ENCODE measurements around the gene POLD1.

Gene POLD1

DNA sequence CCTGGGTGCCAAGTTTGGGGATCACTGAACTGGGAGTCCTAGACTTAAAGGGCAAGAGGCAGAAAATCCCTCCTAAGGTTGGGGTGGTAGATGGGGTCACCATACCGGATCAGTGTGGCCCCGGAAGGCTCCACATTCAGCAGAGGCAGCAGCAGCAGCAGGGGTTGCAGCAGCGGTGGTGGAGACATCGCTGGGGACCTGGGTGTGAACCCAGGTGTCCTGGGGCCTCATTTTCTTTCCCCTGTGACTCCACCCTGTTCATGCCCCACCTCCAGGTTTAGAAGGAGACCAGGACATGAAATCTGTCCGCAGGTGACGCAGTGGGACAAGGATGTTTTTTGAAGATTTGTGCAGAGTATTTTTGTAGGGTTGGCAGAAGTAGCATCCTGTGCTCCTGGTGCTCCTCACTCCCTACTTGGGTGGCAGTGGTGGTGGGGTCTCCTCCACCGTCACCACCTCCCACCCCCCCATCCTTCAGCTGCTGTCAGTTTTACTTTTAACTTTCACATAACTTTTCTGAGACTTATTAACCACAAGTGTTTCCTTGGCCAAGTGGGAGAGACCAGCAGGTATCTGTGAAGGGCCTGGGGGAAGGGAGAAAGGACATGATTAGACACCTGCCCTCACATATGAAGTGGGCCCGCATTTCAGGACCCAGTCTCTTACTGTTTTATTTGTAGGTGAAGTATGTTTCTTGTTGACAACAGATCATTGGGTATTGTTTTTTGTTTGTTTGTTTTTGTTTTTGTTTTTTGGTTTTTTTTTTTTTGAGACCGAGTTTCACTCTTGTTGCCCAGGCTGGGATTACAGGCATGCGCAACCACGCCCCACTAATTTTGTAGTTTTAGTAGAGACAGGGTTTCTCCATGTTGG lies 18.5 kb upstream of the POLD1 start, which contains the start of gene NAPSA:
Gene NAPSA, minus strand, starts transcription at position 206 of the 873 bp plus-strand sequence. Its CDS starts 18 bp downstream, at position 188.
- H3K27me3 ChIP-seq (ENCODE audit: insufficient read depth, low read depth, severe bottlenecking): no peaks in the 10 kb centered on the region
- no peak within 1 kb of the TSS for H3K27ac ChIP-seq
- H3K36me3 ChIP-seq: no peaks in the 10 kb centered on the region
- H3K4me3 ChIP-seq (ENCODE audit: low read depth, low read length): no peak within 1 kb of the TSS
- DNase-seq: no peak
- H3K9me3 ChIP-seq (ENCODE audit: severe bottlenecking): no peaks in the 10 kb centered on the region
- TF ChIP-seq CTCF (IDR thresholded peaks at IDR 0.05; ENCODE audit: low read depth, low read length): no peak

GRCh38 chr19:50368649-50369570 lies 15.2 kb upstream of the POLD1 start:
- Histone ChIP-seq H3K27ac (peak overlapping the region; percentile 74), H3K27me3 (ENCODE audit: insufficient read depth, low read depth, severe bottlenecking) (no peaks in the 10 kb centered on the region), H3K4me3 (ENCODE audit: low read depth, low read length) (peak overlapping the region; percentile 78), H3K9me3 (ENCODE audit: severe bottlenecking) (no peaks in the 10 kb centered on the region), H3K36me3 (no peaks in the 10 kb centered on the region)
- peak; percentile 67 for TF ChIP-seq CTCF (IDR thresholded peaks at IDR 0.05; ENCODE audit: low read depth, low read length)
- peak; percentile 81 for DNase-seq

DNA sequence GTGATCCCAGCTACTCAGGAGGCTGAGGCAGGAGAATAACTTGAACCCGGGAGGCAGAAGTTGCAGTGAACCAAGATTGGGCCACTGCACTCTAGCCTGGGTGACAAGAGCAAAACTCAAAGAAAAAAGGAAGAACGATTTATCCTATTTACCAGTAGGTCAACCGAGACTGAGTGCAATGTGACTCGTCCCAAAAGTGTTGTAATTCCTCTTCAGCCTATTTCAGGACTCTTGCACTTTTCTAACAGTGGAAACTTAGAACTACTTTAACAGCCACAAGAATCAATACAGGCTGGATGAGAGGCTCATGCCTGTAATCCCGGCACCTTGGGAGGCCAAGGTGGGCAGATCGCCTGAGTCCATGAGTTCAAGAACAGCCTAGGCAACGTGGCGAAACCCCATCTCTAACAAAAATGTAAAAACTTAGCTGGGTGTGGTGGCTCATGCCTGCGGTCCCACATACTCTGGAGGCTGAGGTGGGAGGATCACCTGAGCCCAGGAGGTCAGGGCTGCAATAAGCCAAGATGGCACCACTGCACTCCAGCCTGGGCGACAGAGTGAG lies 12.2 kb upstream of the POLD1 start:
- H3K4me3 ChIP-seq (ENCODE audit: low read depth, low read length): no peak overlapping the region
- H3K36me3 ChIP-seq: no peaks in the 10 kb centered on the region
- H3K27me3 ChIP-seq (ENCODE audit: insufficient read depth, low read depth, severe bottlenecking): no peaks in the 10 kb centered on the region
- no peak for DNase-seq
- no peaks in the 10 kb centered on the region for H3K9me3 ChIP-seq (ENCODE audit: severe bottlenecking)
- no peak overlapping the region for H3K27ac ChIP-seq
- TF ChIP-seq CTCF (IDR thresholded peaks at IDR 0.05; ENCODE audit: low read depth, low read length): no peak

DNA sequence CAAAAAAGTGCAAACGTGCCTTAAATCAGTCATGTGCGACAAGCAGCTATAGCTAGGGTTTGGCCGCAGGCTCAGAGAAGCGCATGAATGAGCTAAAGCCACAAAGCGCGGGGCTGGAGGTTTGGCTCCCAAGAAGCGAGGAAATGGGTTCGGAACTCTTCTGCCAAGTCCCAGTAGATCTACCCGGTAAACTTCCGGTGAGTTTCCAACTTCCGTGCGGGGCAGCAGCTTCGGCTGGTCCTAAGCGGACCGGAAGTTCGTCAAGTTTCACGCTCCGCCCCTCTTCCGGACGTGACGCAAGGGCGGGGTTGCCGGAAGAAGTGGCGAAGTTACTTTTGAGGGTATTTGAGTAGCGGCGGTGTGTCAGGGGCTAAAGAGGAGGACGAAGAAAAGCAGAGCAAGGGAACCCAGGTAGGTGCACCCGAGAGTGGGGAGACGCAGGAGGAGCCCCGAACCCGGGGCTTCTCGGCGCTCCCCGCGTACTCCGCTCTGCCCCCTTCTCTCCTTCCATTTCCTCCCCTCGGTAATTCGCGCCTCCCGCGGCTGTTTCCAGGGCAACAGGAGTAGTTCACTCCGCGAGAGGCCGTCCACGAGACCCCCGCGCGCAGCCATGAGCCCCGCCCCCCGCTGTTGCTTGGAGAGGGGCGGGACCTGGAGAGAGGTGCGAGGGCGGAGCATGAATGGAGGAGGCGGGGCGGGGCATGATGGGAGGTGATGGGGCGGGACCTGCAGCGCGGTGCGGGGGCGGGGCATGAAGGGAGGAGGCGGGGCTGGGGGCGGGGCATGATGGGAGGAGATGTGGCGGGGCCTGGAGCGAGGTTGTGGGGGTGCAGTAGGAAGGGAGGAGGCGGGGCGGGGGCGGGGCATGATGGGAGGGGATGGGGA lies 7.7 kb upstream of the POLD1 start, which contains the start of gene NR1H2:
Gene NR1H2, plus strand, starts transcription at position 292 of the 885 bp plus-strand sequence. CDS start 1,149 bp downstream, outside the sequence.
- Histone ChIP-seq H3K27ac (peak within 1 kb of the TSS; percentile 93), H3K27me3 (ENCODE audit: insufficient read depth, low read depth, severe bottlenecking) (no peaks in the 10 kb centered on the region), H3K36me3 (peaks cover 39% of the 10 kb centered on the region), H3K4me3 (ENCODE audit: low read depth, low read length) (peak within 1 kb of the TSS; percentile 96), H3K9me3 (ENCODE audit: severe bottlenecking) (no peaks in the 10 kb centered on the region)
- DNase-seq: peak; percentile 95
- TF ChIP-seq CTCF (IDR thresholded peaks at IDR 0.05; ENCODE audit: low read depth, low read length): no peak

- H3K27me3 ChIP-seq (ENCODE audit: insufficient read depth, low read depth, severe bottlenecking): no peaks in the 10 kb centered on the region
- no peaks in the 10 kb centered on the region for H3K9me3 ChIP-seq (ENCODE audit: severe bottlenecking)
- no peak overlapping the region for H3K27ac ChIP-seq
- H3K36me3 ChIP-seq: peaks cover 43% of the 10 kb centered on the region
- no peak overlapping the region for H3K4me3 ChIP-seq (ENCODE audit: low read depth, low read length)
- DNase-seq: peak; percentile 50
- no peak for TF ChIP-seq CTCF (IDR thresholded peaks at IDR 0.05; ENCODE audit: low read depth, low read length)
These were observed 7.1 kb upstream of the POLD1 start for GRCh38 chr19:50377051-50377461.
